MM.1S (cell line): Measurements from ENCODE around the gene SV2B.

Experiments used
- DNase-seq: peaks from one replicate; pipeline ENCODE4 v3.0.0-alpha.2; 2015
- H2AFZ ChIP-seq: fragments of 300-600 bp; sonication (generic); 2 replicates; pipeline ENCODE4 v1.6.0; 2016; ENCODE audit warnings: antibody characterized with exemption, low read length
- H3F3A ChIP-seq: fragments of 300-600 bp; sonication (generic); 2 replicates; pipeline ENCODE4 v1.6.1; 2016; ENCODE audit warnings: mild to moderate bottlenecking, antibody characterized with exemption, low read length, moderate library complexity, mixed read lengths; ENCODE audit not compliant: insufficient read depth
- H3K27ac ChIP-seq: fragments of 300-600 bp; sonication (generic); 2 replicates; pipeline ENCODE4 v1.5.1; 2016; ENCODE audit warnings: mild to moderate bottlenecking, low read length
- H3K27me3 ChIP-seq: fragments of 300-600 bp; sonication (generic); replicated peaks from 2 replicates; pipeline ENCODE4 v1.6.0; 2016; ENCODE audit warnings: low read length; ENCODE audit not compliant: insufficient read depth
- H3K36me3 ChIP-seq: fragments of 300-600 bp; sonication (generic); replicated peaks from 2 replicates; pipeline ENCODE4 v1.6.1; 2016; ENCODE audit warnings: mild to moderate bottlenecking, low read length, mixed read lengths; ENCODE audit not compliant: insufficient read depth
- H3K4me1 ChIP-seq: fragments of 300-600 bp; sonication (generic); 2 replicates; pipeline ENCODE4 v1.6.1; 2016; ENCODE audit warnings: low read length, mixed read lengths
- H3K4me2 ChIP-seq: fragments of 300-600 bp; sonication (generic); 2 replicates; pipeline ENCODE4 v1.6.0; 2016; ENCODE audit warnings: low read depth, low read length
- H3K4me3 ChIP-seq: fragments of 300-600 bp; sonication (generic); 2 replicates; pipeline ENCODE4 v1.5.1; 2016; ENCODE audit warnings: low read length, mixed read lengths
- H3K79me2 ChIP-seq: fragments of 300-600 bp; sonication (generic); 2 replicates; pipeline ENCODE4 v1.6.1; 2016; ENCODE audit warnings: mixed run types, low read length, mixed read lengths
- H3K9ac ChIP-seq: fragments of 300-600 bp; sonication (generic); 2 replicates; pipeline ENCODE4 v1.6.1; 2016; ENCODE audit warnings: low read length, mixed read lengths
- H3K9me2 ChIP-seq: fragments of 300-600 bp; sonication (generic); replicated peaks from 2 replicates; pipeline ENCODE4 v1.6.1; 2016; ENCODE audit warnings: mild to moderate bottlenecking, low read length, mixed read lengths; ENCODE audit not compliant: insufficient read depth
- H3K9me3 ChIP-seq: fragments of 300-600 bp; sonication (generic); replicated peaks from 2 replicates; pipeline ENCODE4 v1.6.1; 2016; ENCODE audit warnings: mild to moderate bottlenecking, low read length, mixed read lengths; ENCODE audit not compliant: insufficient read depth
- H4K20me1 ChIP-seq: fragments of 300-600 bp; sonication (generic); 2 replicates; pipeline ENCODE4 v1.6.1; 2016; ENCODE audit warnings: mild to moderate bottlenecking, low read length, moderate library complexity, mixed read lengths; ENCODE audit not compliant: insufficient read depth
- CTCF ChIP-seq: fragments of 300-600 bp; sonication (generic); IDR thresholded peaks from 2 replicates; pipeline ENCODE4 v1.5.1; 2016; ENCODE audit warnings: antibody characterized with exemption, low read length, mixed read lengths
- EZH2 ChIP-seq: fragments of 300-600 bp; sonication (generic); optimal IDR thresholded peaks from 2 replicates; pipeline ENCODE3; 2017; ENCODE audit warnings: low read depth, mild to moderate bottlenecking, antibody characterized with exemption, low read length, mixed read lengths
- EZH2phosphoT487 ChIP-seq: fragments of 300-600 bp; sonication (generic); IDR thresholded peaks from 2 replicates; pipeline ENCODE4 v1.6.1; 2018; ENCODE audit warnings: antibody characterized with exemption, low read length

SV2B gene

GRCh38 chr15:91294795-91295194 lies 194.7 kb downstream of the SV2B start:
- no peaks in the 10 kb centered on the region for H3K9me3 ChIP-seq
- H3K9me2 ChIP-seq, result no peaks in the 10 kb centered on the region
- H3K9ac ChIP-seq, result no peak overlapping the region
- H3K36me3 ChIP-seq, result no peaks in the 10 kb centered on the region
- no peak overlapping the region for H3K4me2 ChIP-seq
- no peak for DNase-seq
- H3K4me3 ChIP-seq, result no peak overlapping the region
- H3K4me1 ChIP-seq, result no peaks in the 10 kb centered on the region
- TF ChIP-seq EZH2, result no peak
- TF ChIP-seq EZH2phosphoT487, result no peak
- no peak for TF ChIP-seq CTCF
- H3F3A ChIP-seq, result no peaks in the 10 kb centered on the region
- H3K79me2 ChIP-seq, result no peaks in the 10 kb centered on the region
- no peak overlapping the region for H3K27ac ChIP-seq
- H4K20me1 ChIP-seq, result no peaks in the 10 kb centered on the region
- H3K27me3 ChIP-seq, result no peaks in the 10 kb centered on the region
- no peak overlapping the region for H2AFZ ChIP-seq

- H3K9me2 ChIP-seq, result no peaks in the 10 kb centered on the region
- no peak overlapping the region for H3K27ac ChIP-seq
- DNase-seq, result no peak
- no peak overlapping the region for H3K9ac ChIP-seq
- H3K4me3 ChIP-seq, result no peak overlapping the region
- H3K79me2 ChIP-seq, result no peaks in the 10 kb centered on the region
- no peaks in the 10 kb centered on the region for H3F3A ChIP-seq
- H3K9me3 ChIP-seq, result no peaks in the 10 kb centered on the region
- no peak overlapping the region for H2AFZ ChIP-seq
- H3K27me3 ChIP-seq, result no peaks in the 10 kb centered on the region
- H3K36me3 ChIP-seq, result no peaks in the 10 kb centered on the region
- H3K4me1 ChIP-seq, result no peaks in the 10 kb centered on the region
- no peaks in the 10 kb centered on the region for H4K20me1 ChIP-seq
- no peak for TF ChIP-seq EZH2phosphoT487
- no peak for TF ChIP-seq EZH2
- no peak for TF ChIP-seq CTCF
- no peak overlapping the region for H3K4me2 ChIP-seq
Observed at GRCh38 chr15:91298101-91298500, 198.0 kb downstream of the SV2B start.

GRCh38 chr15:91302588-91303439 lies 202.8 kb downstream of the SV2B start:
- Histone ChIP-seq H3K9me2 (no peaks in the 10 kb centered on the region), H3K4me1 (no peaks in the 10 kb centered on the region), H3K79me2 (no peaks in the 10 kb centered on the region), H3K4me2 (peak overlapping the region; percentile 5; the same call in 1 of the 2 replicates), H4K20me1 (no peaks in the 10 kb centered on the region), H3F3A (no peaks in the 10 kb centered on the region), H3K36me3 (no peaks in the 10 kb centered on the region), H2AFZ (peak overlapping the region; percentile 34; the same call in 1 of the 2 replicates), H3K9me3 (no peaks in the 10 kb centered on the region), H3K9ac (no peak overlapping the region), H3K4me3 (no peak overlapping the region), H3K27me3 (no peaks in the 10 kb centered on the region), H3K27ac (no peak overlapping the region)
- TF ChIP-seq EZH2phosphoT487 (no peak), EZH2 (no peak), CTCF (peak; percentile 71)
- DNase-seq, result peak; percentile 73
